Colon (tissue), 2 donors: ENCODE data around the gene OPHN1.

ENCODE experiments used
- FAIRE-seq: peaks from 2 replicates; lab custom pipeline; 2012; peaks lifted over from hg19 to GRCh38; lab: Jason Lieb, UNC
- donor health status: control.
- donor health status: control.

Gene OPHN1

DNA sequence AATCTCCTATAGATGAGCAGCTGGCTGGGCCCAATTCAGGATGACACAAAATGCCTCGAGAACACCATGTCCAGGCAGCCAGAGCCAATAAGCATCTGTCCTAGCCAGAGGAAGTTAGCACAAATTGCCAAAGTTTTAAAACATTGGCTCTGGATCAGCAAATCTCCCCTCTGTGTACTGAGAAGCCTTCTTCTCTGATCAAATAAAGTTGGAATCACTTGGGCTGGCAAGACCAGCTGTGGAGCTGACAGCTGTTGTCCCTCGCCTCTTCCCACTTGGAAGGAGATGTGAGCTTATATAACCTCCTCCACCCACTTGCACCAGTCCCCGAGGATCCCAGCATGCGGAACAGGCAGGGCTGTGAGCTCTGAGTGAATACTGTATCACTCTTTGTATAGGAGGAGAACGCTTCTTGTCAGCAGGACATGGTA, 183.9 kb downstream of the OPHN1 start:
- no peak for FAIRE-seq

GRCh38 chrX:68238568-68238967, 194.7 kb downstream of the OPHN1 start:
- FAIRE-seq: no peak

GRCh38 chrX:68234171-68234910, 199.0 kb downstream of the OPHN1 start:
- FAIRE-seq: no peak

DNA sequence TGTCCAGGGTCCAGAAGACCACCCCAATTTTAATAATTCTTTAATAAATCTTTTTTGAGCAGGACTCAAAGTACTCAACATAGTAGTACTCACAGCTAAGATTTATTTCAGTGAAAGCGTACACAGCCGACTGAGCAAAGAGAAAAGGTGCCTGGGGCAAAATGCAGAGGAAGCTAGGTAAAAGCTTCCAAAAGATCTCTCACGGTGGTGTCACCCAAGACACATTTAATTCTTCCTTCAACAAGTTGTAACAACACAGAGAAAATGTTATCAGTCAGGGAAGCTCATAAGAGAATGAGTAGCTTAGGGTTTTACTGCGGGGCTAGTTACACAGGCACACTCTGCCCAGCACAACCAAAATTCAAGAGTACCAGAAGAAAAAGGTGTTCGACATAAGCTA, 201.1 kb downstream of the OPHN1 start:
- no peak for FAIRE-seq

DNA sequence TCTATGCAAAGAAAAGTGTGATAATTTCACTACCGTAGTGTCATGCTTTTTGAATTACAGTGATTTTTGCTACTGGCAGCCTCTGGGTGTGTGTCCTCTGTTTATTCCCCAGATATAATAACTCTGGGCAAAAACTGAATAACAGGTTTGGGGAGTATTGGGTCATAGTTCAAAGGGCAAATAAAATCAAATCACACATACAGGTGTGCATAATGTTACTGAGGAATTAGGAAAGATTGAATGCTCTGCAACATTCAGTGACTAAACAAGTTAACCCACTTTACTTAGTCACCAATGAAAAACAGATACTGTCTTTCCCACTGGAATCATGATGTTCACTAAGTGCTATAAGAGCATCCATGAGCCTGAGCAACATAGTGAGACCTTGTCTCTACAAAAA, 224.3 kb downstream of the OPHN1 start:
- no peak for FAIRE-seq

GRCh38 chrX:68204521-68205038, 228.7 kb downstream of the OPHN1 start:
- FAIRE-seq: no peak

DNA sequence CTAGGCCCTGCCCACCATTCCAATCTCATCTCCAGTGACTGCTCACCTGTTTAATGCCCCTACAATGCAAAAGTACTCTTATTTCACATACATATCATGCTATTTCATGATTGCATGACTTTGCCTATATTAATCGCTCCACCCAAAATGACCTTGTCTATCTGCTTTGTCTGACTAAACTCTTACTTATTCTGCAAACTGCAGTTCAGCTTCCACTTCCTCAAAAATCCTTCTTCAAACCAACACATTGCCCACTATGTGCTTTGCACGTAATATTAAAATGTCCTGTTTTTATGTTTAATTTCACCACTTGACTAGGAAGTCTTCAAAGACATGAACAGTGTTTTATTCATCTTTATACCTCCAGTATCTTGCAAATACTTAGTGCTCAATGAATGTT, 229.6 kb downstream of the OPHN1 start:
- FAIRE-seq: no peak

DNA sequence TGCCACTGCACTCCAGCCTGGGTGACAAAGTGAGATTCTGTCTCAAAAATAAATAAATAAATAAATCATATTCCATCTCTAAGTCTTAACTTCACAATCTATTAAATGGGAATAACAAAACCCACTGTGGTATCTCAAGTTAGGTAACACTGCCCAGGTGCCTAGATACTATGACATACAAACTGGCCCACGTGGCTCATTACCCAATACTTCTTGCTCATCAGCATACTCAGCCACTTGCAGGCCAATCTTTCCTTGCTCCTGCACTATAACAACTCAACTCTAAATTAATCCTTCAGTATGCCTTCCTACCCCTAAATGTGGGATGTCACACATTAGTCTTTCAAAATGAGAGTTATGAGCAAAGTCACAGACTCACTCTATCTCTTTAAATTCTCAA, 230.1 kb downstream of the OPHN1 start:
- no peak for FAIRE-seq

GRCh38 chrX:68199062-68199848, 234.0 kb downstream of the OPHN1 start:
- FAIRE-seq: no peak

- FAIRE-seq: no peak
Measured at GRCh38 chrX:68196939-68197791, 236.1 kb downstream of the OPHN1 start.

DNA sequence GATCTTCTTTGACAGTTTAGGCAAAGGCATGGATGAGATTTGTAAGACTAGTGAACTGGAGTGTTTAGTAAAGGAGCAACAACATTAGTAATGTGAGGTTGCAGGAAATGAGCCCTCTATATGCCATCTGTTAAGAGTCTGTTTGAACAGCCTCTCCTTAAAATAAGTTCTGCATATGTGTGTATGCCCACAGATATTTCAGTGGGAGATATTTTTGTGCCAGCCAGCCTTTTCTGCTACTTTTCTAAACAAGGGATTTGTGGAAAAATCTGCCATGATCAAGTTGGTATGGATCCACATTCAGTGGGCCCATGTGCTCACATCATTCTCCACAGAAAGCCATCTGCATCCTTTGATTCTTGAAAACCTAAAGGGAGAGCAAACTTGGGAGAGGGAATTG, 237.7 kb downstream of the OPHN1 start:
- no peak for FAIRE-seq

DNA sequence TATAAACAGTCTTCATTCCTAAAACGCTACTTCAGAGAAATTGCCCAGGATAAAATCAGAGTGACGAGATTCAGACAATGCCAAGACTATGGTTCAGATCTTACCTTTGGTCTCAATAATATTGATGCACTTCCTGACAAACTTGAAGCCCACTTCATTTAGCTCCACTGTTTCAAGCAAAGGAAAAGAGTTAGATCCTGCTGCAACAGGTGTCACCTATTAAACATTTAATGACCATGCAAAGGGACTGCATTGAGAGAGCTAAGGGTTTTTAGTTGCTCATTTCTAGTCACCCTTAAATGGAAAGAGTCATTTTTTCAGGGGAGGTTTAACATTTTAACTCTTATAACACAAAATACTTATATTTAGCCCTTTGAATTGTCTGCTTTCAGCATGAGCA, 239.5 kb downstream of the OPHN1 start:
- FAIRE-seq: no peak

GRCh38 chrX:68193234-68193633, 240.1 kb downstream of the OPHN1 start:
- FAIRE-seq: no peak

- no peak for FAIRE-seq
Measured at GRCh38 chrX:68190799-68191198, 242.5 kb downstream of the OPHN1 start.

- peak; percentile 71 for FAIRE-seq
Measured at GRCh38 chrX:68186552-68187262, 246.6 kb downstream of the OPHN1 start.

DNA sequence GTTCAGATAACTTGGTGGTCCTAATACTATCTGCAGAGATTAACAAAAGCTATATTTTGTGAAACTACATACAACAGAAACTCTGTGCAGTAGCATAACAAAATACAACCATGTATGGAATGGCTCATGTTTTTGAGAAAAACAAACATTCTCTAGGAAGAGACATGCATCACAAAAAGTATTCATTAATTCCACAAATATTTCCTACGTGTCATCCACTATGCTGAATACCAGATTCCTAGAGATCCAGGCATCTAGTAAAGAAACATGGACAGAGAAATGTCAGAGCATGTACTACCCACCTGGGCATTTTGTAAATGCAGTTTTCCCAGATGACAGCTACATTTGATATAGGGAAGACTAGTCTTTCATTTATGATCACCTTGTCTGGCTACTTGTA, 248.1 kb downstream of the OPHN1 start:
- FAIRE-seq: peak; percentile 65

- peak; percentile 21 for FAIRE-seq
Measured at GRCh38 chrX:68183612-68184214, 249.6 kb downstream of the OPHN1 start.

- no peak for FAIRE-seq
Measured at GRCh38 chrX:68180579-68180978, 252.7 kb downstream of the OPHN1 start.

GRCh38 chrX:68179355-68179754, 253.9 kb downstream of the OPHN1 start:
- no peak for FAIRE-seq

- FAIRE-seq: no peak
Measured at GRCh38 chrX:68177542-68177941, 255.8 kb downstream of the OPHN1 start.

DNA sequence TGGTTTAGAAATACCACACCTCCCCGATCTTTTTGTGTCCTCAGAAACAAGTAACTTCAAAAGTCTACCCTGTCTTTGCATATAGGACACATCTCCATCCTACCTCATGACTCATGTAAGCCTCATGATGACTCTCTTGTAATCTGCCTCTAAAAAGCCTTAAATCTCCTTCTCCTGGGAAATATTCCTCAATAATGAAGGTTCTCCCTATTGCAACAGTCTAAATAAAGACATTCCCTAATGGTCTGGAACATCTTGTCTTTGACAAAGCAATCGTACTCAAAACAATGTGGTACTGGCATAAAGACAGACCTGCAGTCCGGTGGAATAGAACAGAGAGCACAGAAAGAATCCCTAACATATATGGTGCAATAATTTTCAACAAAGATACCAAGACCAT, 257.7 kb downstream of the OPHN1 start:
- no peak for FAIRE-seq
